ENCODE data around the gene NBPF1.
A peak's percentile ranks its signal among the peaks of the same experiment; 100 is the strongest.
"Not testable (repeated sequence)": the region's sequence is repeated elsewhere in the genome, so short reads cannot be mapped to it uniquely, and the experiment has no call there.

The NBPF1 gene

DNA sequence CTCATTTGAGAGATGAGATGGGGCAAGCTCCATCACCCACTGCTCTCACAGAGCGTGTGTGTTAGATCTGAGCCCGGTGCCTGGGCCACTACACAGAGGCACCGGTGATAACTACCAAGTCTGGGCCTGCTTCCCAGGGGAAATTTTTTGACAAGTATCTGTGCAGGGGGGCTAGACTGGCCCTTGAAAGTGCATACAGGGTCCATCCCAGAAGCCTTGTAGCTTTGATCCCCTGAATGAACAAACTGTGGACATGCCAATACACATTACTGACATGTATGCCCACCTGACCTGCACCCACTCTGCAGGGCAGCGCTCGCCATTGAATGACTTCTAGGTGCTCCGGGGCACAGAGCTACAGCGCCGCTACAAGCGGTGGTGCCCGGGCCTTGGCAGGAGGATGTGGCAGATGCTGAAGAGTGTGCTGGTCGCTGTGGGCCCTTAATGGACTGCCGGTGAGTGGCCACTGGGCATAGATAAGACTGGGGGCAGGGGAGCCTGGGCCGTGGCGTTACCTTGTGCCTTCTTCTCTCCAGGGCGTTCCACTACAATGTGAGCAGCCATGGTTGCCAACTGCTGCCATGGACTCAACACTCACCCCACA, 32.8 kb upstream of the NBPF1 start:
- not testable (repeated sequence) for H3K9ac ChIP-seq (ENCODE audit: low read depth, low read length); H3K4me2 ChIP-seq (ENCODE audit: low read length); H3K36me3 ChIP-seq (ENCODE audit: insufficient read depth, low read length); H3K9me3 ChIP-seq (replicated peaks; ENCODE audit: low read length); H3K4me3 ChIP-seq (ENCODE audit: low read length)
- Histone ChIP-seq H3K27me3 (ENCODE audit: control insufficient read depth, insufficient read depth, low read length) (peaks cover 10% of the 10 kb centered on the region), H3K4me1 (ENCODE audit: control insufficient read depth, insufficient read depth, low read length) (peaks cover 19% of the 10 kb centered on the region)

DNA sequence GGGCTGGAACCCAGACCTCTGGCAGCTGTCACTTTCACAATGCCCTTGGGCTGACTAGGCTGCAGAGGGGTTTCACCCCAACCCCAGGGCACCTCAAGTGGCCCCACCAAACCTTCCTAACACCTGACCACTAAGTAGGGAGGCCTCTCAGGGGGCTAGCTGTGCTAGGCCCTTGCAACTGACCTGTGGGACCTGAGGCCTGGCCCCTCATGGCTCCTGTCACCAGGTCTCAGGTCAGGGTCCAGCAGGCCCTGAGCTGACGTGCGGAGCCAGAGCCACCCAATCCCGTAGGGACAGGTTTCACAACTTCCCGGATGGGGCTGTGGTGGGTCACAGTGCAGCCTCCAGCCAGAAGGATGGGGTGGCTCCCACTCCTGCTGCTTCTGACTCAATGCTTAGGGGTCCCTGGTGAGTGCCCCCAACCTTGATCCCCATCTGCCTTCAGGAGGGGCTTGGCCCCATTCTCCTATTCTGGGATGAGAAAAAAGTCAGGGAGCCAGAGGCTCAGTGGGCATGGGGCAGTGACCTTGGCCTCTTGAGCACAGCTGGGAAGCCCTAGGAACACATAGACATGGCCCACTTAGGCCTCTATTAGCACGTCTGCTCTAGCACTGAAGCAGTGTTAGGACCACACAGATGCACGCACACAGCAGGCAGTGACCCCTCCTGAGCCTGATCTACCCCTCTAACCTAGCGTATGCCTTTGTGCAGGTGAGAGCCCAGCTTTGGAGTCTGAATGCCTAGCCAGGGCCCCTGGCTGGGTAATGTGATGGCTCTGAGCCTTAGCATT, 32.1 kb upstream of the NBPF1 start:
- H3K4me1 ChIP-seq (ENCODE audit: control insufficient read depth, insufficient read depth, low read length): peaks cover 19% of the 10 kb centered on the region
- H3K9me3 ChIP-seq (replicated peaks; ENCODE audit: low read length): not testable (repeated sequence)

DNA sequence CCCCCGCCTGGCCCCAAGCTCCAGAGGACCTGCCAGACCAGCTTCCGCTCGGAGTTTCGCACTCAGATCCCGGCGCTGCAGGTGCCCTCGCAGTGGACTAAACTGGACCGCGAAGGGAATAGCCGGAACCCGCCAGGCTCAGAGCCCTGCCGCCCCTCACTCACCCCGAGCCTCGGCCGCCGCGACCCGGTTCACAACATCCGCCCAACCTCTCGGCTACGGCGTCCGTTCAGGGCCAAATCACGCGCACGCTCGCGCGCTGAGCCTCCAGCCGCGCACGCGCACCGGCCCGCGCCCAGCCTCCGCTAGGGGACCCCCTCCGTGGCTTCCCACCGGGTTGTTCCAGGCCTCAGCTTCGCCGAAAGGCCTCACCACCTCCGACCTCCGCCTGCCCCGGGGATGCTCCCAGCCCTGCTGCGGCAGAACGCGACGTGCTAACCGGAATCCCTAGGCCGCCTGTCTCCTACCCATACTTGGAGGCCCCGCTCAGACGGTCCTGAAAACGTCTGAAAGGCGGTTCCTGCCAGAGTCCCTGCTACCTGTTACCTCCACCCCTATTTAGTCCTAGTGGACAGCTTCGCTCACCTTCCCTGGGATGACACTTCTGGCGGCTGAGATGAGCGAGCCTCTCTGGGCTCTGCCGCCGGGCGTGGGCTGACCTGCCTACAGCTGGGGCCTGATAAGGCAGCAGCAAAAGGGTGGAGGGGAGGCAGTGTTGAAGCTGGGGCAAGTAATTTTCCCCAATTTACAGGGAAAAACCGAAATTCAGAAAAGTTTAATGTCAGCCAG, 31.3 kb upstream of the NBPF1 start:
- Histone ChIP-seq H3K4me3 (ENCODE audit: low read length) (peak overlapping the region; percentile 87), H3K4me1 (ENCODE audit: control insufficient read depth, insufficient read depth, low read length) (peaks cover 19% of the 10 kb centered on the region), H3K4me2 (ENCODE audit: low read length) (peak overlapping the region; percentile 94), H3K9ac (ENCODE audit: low read depth, low read length) (peak overlapping the region; percentile 93)
- not testable (repeated sequence) for H3K36me3 ChIP-seq (ENCODE audit: insufficient read depth, low read length); H3K27me3 ChIP-seq (ENCODE audit: control insufficient read depth, insufficient read depth, low read length); H3K9me3 ChIP-seq (replicated peaks; ENCODE audit: low read length)

More for the DNA sequence above, 32.1 kb upstream of the NBPF1 start:
- Histone ChIP-seq H3K4me2 (ENCODE audit: low read length) (peak overlapping the region; percentile 94), H3K9ac (ENCODE audit: low read depth, low read length) (peak overlapping the region; percentile 93)
- not testable (repeated sequence) for H3K36me3 ChIP-seq (ENCODE audit: insufficient read depth, low read length); H3K27me3 ChIP-seq (ENCODE audit: control insufficient read depth, insufficient read depth, low read length); H3K4me3 ChIP-seq (ENCODE audit: low read length)

DNA sequence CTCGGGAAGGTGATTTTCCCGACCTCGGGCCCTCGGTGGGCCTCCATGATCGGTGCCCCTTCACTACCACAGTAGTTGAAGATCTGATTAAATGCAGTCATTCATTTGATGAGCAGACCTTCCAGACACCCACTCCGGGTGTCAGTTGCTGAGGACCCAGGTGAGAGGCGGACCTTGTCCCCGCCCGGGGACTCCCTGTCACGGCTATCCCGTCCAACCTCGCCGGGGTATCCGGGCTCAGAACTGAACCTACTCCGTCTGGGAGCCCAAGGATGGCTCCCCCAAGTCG, 30.8 kb upstream of the NBPF1 start:
- H3K36me3 ChIP-seq (ENCODE audit: insufficient read depth, low read length): no peaks in the 10 kb centered on the region
- H3K4me3 ChIP-seq (ENCODE audit: low read length): peak overlapping the region; percentile 87
- peak overlapping the region; percentile 94 for H3K4me2 ChIP-seq (ENCODE audit: low read length)
- peaks cover 19% of the 10 kb centered on the region for H3K4me1 ChIP-seq (ENCODE audit: control insufficient read depth, insufficient read depth, low read length)
- H3K9me3 ChIP-seq (replicated peaks; ENCODE audit: low read length): no peaks in the 10 kb centered on the region
- peaks cover 7% of the 10 kb centered on the region for H3K27me3 ChIP-seq (ENCODE audit: control insufficient read depth, insufficient read depth, low read length)
- peak overlapping the region; percentile 93 for H3K9ac ChIP-seq (ENCODE audit: low read depth, low read length)

DNA sequence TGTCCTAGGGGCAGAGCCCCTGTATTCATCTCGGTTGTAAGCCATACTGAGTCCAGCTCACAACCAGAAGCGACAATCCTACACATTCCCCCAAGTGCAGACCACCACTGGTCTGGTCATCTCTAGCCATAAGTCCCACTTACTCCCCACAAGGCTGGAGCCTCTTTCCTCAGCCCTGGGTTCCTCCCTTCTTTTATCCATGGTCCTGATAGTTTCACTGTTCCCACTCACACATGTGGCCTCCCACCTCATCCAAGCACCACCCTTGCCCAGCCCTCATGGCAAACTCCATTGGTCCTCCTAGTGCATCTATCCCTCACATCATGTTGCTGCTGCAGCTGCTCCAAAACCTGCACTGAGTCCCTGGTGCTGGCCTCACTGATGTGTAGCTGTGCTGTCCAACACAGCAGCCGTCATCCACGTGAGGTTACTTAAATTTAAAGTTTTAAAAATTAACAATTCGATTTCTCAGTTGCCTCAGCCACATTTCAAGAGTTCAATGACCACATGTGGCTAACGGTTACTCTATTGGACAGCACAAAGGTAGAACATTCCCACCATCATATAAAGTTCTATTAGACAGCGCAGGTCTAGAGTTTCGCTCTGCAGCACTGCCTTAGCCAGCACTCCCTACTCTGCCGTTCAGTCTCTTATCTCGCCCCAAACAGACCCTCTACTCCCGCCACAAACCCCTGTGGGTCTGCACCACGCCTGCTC, 30.3 kb upstream of the NBPF1 start:
- peak overlapping the region; percentile 87 for H3K4me3 ChIP-seq (ENCODE audit: low read length)
- peak overlapping the region; percentile 93 for H3K9ac ChIP-seq (ENCODE audit: low read depth, low read length)
- not testable (repeated sequence) for H3K27me3 ChIP-seq (ENCODE audit: control insufficient read depth, insufficient read depth, low read length); H3K36me3 ChIP-seq (ENCODE audit: insufficient read depth, low read length); H3K9me3 ChIP-seq (replicated peaks; ENCODE audit: low read length)
- peak overlapping the region; percentile 94 for H3K4me2 ChIP-seq (ENCODE audit: low read length)
- H3K4me1 ChIP-seq (ENCODE audit: control insufficient read depth, insufficient read depth, low read length): peaks cover 19% of the 10 kb centered on the region

DNA sequence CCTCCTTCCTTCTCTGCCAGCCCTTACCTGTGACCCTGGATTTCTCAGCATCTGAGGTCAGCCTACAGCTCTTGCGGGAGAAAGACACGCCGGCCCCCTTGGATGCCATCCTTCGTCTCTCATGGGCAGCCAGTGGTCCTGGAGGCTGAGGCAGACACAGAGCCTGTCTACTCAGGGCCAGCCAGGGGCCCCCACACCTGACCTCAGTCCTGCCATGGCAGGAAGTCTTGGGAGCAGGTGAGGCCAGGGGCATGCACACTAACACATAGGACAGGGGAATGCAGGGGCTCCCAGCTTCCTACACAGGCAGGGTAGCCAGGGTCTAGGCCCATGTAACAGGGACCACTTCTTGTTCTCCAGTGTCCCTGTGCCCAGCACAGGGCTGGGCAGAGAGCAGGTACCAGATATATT, 29.6 kb upstream of the NBPF1 start:
- H3K27me3 ChIP-seq (ENCODE audit: control insufficient read depth, insufficient read depth, low read length); H3K36me3 ChIP-seq (ENCODE audit: insufficient read depth, low read length); H3K9me3 ChIP-seq (replicated peaks; ENCODE audit: low read length): not testable (repeated sequence)
- Histone ChIP-seq H3K4me3 (ENCODE audit: low read length) (peak overlapping the region; percentile 3), H3K4me1 (ENCODE audit: control insufficient read depth, insufficient read depth, low read length) (peaks cover 19% of the 10 kb centered on the region), H3K4me2 (ENCODE audit: low read length) (peak overlapping the region; percentile 94), H3K9ac (ENCODE audit: low read depth, low read length) (peak overlapping the region; percentile 93)

DNA sequence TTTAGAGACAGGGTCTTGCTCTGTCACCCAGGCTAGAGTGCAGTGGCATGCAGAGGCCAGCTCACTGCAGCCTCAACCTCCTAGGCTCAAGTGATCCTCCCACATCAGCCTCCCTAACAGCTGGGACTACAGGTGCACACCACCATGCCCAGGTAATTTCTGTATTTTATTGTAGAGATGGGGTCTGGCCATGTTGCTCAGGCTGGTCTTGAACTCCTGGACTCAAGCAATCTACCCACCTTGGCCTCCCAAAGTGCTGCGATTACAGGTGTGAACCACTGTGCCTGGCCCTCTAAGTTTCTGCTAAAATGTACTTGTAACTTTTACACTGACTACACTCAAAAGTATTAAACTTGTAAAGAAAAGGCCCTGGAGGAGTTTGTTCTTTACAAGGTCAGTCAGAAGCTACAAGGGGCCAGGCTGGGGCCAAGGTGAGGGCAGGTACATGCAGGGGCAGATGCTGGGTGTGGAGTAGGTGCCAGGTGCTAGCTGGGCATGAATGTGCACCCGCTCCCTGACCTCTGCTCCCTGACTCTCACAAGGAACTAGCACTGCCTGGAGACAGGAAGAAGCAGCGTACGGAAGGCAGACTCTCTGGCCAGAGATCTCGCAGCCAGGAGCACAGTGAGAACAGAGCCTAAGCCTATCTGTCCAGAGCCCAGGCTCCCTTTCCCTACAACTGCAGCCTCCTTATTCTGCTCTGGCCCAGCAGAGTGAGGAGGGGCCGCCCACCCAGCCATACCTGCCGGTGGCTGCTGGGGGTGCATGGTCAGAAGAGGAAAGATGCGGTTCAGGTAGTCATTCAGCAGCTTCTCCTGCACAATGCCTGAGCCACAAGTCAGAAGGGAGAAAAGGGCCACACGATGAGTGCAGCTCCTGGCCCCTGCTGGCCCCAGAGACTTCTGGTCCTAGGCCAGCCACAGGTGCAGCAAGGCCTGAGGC, 28.9 kb upstream of the NBPF1 start:
- not testable (repeated sequence) for H3K36me3 ChIP-seq (ENCODE audit: insufficient read depth, low read length); H3K9ac ChIP-seq (ENCODE audit: low read depth, low read length); H3K9me3 ChIP-seq (replicated peaks; ENCODE audit: low read length); H3K4me3 ChIP-seq (ENCODE audit: low read length); H3K27me3 ChIP-seq (ENCODE audit: control insufficient read depth, insufficient read depth, low read length)
- H3K4me2 ChIP-seq (ENCODE audit: low read length): peak overlapping the region; percentile 94
- peaks cover 19% of the 10 kb centered on the region for H3K4me1 ChIP-seq (ENCODE audit: control insufficient read depth, insufficient read depth, low read length)

DNA sequence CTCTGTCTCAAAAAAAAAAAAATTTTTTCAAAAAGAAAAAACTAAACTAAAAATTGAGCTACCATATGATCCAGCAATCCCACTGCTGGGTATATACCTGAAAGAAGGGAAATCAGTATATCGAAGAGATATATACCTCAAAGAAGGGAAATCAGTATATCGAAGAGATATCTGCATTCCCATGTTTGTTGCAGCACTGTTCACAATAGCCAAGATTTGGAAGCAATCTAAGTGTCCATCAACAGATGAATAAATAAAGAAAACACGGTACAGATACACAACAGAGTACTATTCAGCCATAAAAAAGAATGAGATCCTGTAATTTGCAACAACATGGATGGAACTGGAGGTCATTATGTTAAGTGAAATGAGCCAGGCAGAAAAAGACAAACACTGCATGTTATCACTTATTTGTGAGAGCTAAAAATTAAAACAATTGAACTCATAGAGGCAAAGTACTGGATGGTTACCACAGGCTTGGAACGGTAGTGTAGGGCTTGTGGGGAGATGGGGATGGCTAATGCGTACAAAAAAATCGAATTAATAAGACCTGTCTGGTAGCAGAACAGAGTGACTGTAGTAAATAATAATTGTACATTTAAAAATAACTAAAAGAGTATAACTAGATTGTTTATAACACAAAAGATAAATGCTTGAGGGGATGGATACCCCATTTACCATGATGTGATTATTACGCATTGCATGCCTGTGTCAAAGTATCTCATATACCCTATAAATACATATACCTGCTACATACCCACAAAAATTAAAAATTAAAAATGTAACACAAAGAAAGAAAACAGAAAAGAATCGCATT, 28.0 kb upstream of the NBPF1 start:
- not testable (repeated sequence) for H3K36me3 ChIP-seq (ENCODE audit: insufficient read depth, low read length); H3K9ac ChIP-seq (ENCODE audit: low read depth, low read length); H3K9me3 ChIP-seq (replicated peaks; ENCODE audit: low read length); H3K4me3 ChIP-seq (ENCODE audit: low read length); H3K4me2 ChIP-seq (ENCODE audit: low read length); H3K27me3 ChIP-seq (ENCODE audit: control insufficient read depth, insufficient read depth, low read length)
- H3K4me1 ChIP-seq (ENCODE audit: control insufficient read depth, insufficient read depth, low read length): peaks cover 19% of the 10 kb centered on the region

DNA sequence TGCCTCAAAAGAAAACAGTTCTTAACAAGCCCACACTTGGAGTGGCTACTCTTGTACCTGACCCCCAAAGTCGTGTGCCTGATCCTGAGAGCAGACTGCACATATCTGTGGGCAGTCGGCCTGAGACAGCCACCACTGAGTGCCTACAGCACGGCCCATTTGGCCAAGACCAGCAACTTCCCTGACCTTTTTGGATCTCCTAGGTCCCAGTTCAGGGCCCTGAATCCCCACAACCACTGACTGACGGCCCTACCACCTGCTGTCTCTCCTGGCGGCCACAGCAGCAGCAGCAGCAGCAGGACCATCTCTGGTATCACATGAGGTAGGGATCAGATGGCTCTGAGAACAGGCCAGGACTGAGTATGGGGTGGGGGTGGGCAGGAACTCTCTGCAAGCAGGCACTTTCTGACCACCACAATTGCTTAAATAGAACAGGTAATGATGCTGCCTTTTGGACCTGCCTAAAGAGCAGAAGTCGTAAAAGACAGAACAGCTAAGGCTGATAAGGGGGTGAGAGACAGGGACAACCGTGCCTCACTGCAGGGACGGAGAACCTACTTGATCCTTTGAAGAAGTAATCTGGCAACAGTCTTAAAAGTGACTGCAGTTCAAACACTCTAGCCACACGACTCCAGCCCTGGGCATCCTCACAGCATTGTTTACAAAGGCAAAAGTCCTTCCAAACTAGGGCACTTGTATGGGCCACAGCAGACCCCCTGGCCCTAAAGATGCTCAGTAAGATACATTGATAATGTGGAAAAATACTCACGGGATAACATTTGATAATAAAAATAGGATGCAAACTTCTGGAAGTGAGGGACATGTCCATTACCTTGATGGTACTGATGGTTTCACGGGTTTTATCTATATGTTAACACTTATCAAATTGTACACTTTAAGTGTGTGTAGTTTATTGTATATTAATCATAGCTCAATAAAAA, 26.0 kb upstream of the NBPF1 start:
- H3K36me3 ChIP-seq (ENCODE audit: insufficient read depth, low read length); H3K4me3 ChIP-seq (ENCODE audit: low read length); H3K9me3 ChIP-seq (replicated peaks; ENCODE audit: low read length); H3K27me3 ChIP-seq (ENCODE audit: control insufficient read depth, insufficient read depth, low read length); H3K4me2 ChIP-seq (ENCODE audit: low read length); H3K9ac ChIP-seq (ENCODE audit: low read depth, low read length): not testable (repeated sequence)
- peaks cover 12% of the 10 kb centered on the region for H3K4me1 ChIP-seq (ENCODE audit: control insufficient read depth, insufficient read depth, low read length)
